NCI-H82 (cell line): Measurements from ENCODE around the gene UBE2B.

Experiments used
- DNase-seq: peaks from one replicate; lab custom pipeline; 2025; lab: John Stamatoyannopoulos, UW

The UBE2B gene

DNA sequence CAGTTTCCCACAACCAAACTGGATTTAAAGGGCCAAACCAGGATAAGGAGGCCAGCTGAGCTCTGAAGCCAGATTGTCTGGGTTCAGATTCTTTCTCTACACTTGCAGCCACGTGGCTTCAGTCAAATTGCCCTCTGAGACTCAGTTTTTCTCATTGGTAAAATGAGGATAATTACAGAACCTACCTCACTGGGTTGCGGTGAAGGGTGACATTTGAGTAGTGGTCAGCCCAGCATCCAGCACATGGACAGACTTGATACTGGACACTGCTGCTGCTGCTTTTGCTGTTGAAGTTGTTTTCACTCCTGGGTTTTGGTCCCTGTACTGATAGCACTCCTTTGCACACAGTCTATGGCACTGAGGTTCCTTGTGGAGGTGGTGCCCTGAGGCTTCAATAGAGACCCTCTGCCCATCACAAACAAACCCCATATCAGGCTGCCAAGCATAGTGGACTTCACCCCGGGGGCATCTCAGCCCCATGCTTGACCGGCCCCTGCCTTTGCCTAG lies 66.0 kb downstream of the UBE2B start:
- DNase-seq, result no peak

DNA sequence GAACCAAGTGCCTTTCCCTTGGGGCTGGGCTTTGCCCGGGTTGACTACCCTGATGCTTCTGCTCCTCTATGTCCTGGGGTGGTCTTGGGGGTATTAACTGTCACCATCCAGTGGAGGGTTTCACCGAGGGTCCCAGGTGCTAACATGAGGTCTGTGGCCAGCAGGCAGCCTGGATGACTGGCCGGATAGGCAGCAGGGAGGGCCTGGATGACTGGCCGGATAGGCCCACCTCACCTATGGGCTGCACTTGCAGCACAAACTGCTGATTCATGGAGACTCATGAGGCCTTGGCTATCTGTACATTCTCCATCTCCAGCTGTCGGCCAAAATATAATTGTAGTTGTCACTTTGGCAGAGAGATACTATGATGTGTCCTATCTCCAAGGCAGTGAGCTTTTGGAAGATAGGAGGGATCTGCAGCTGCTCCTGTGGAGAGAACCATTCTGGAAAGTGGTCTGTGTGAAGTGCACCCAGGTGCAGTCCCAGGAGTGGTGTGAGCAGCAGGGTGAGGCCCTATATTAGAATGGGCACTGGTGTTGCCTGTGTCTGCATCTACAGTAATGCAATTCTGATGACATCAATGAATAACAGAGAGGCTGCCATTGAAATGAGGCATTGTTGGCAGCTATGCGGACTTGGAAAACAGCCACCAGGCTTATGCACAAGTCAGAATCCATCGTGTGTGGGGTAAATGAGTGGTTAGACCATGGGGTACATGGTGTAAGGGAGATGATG lies 66.6 kb downstream of the UBE2B start:
- no peak for DNase-seq

DNA sequence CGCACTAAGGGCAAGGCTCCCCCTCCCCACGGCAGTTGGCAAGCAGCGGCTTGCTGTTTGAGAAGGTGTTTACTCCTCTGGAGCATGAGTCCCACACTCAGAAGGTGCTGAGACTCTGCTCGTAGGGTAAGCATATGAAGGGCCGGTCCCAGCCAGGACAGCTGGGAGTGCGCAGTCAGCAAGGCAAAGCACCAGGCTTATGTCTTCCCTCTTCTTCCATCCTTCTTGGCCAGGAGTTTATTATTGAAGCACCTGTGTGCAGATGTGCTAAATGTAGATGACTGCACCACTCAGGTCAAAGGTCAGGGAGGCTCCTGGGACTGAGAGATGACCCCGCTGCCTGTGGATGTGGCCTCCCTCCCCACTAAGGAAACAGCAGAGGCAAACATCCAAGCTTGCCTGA lies 67.4 kb downstream of the UBE2B start:
- no peak for DNase-seq

- DNase-seq, result no peak
Observed at GRCh38 chr5:134439210-134439654, 67.9 kb downstream of the UBE2B start.

DNA sequence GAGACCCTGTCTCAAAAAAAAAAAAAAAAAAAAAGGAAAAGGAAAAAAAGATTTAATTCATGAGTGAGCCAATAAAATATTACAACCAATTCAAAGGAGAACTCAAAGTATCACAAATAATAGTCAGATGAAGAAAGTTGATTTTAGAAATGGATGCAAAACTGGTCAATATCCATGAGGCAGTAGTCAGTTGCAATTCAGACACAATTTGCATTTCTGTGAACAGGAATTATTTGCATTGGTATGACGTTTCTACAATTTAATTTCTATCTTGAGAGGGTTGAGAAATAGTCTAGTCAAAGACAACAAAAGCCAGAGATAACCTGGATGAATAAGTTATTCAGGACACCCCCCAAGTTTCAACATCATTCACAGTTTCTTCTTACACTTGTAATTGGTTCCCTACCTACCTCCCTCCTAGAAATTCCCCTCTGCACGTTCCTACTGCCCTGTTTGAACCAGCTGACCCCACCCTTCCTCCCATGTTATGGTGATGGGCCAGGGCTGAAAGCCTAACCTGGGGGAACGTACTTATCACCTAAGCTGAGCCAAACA lies 68.9 kb downstream of the UBE2B start:
- DNase-seq, result no peak
